Inflammatory macrophage (primary cell): ENCODE results near the gene CIT.

Experiments used
- DNase-seq, 2 donors: peaks; one replicate each; pipeline ENCODE4 v3.0.0-alpha.2; 2020 to 2022

The CIT gene

GRCh38 chr12:119696943-119697342 lies 180.2 kb downstream of the CIT start:
- DNase-seq, result no peak

GRCh38 chr12:119695034-119695433 lies 182.1 kb downstream of the CIT start:
- DNase-seq, result no peak

GRCh38 chr12:119694111-119694510 lies 183.0 kb downstream of the CIT start:
- no peak for DNase-seq

GRCh38 chr12:119693511-119693910 lies 183.6 kb downstream of the CIT start:
- DNase-seq, result no peak

GRCh38 chr12:119692997-119693396 lies 184.1 kb downstream of the CIT start:
- DNase-seq, result no peak

- DNase-seq, result no peak
Measured at GRCh38 chr12:119692410-119692809, 184.7 kb downstream of the CIT start.

GRCh38 chr12:119691202-119691810 lies 185.8 kb downstream of the CIT start:
- DNase-seq, result no peak

- no peak for DNase-seq
Measured at GRCh38 chr12:119689935-119690500, 187.1 kb downstream of the CIT start.

GRCh38 chr12:119687879-119688278 lies 189.2 kb downstream of the CIT start:
- no peak for DNase-seq

GRCh38 chr12:119687406-119687805 lies 189.7 kb downstream of the CIT start:
- no peak for DNase-seq

- DNase-seq, result no peak
Measured at GRCh38 chr12:119686776-119687175, 190.3 kb downstream of the CIT start.

GRCh38 chr12:119686355-119686754 lies 190.8 kb downstream of the CIT start:
- DNase-seq, result no peak

GRCh38 chr12:119685375-119685774 lies 191.7 kb downstream of the CIT start:
- no peak for DNase-seq

- DNase-seq, result no peak
Measured at GRCh38 chr12:119684711-119685369, 192.3 kb downstream of the CIT start.

GRCh38 chr12:119683816-119684215 lies 193.3 kb downstream of the CIT start:
- no peak for DNase-seq

GRCh38 chr12:119683413-119683812 lies 193.7 kb downstream of the CIT start:
- DNase-seq, result no peak

GRCh38 chr12:119682639-119683252 lies 194.4 kb downstream of the CIT start:
- DNase-seq, result peak; percentile 55 to 72

- no peak for DNase-seq
Measured at GRCh38 chr12:119681728-119682638, 195.1 kb downstream of the CIT start.

- DNase-seq, result no peak
Measured at GRCh38 chr12:119681111-119681510, 196.0 kb downstream of the CIT start.

GRCh38 chr12:119679490-119679889 lies 197.6 kb downstream of the CIT start:
- DNase-seq, result no peak

GRCh38 chr12:119679081-119679480 lies 198.0 kb downstream of the CIT start:
- no peak for DNase-seq

- no peak for DNase-seq
Measured at GRCh38 chr12:119678459-119678858, 198.7 kb downstream of the CIT start.

GRCh38 chr12:119676573-119676972 lies 200.5 kb downstream of the CIT start:
- no peak for DNase-seq
